Astrocyte (in vitro differentiated cells and primary cell): ENCODE data around the gene PTGES3.

Source experiments
- EZH2 ChIP-seq: IDR thresholded peaks from 2 replicates; pipeline ENCODE4 v1.6.1; 2012; ENCODE audit warnings: mild to moderate bottlenecking, low read length, inconsistent platforms; ENCODE audit not compliant: insufficient read depth
- TF ChIP-seq, protein P1 (sequence below): IDR thresholded peaks from 2 replicates; pipeline ENCODE4 v1.5.1; 2011; ENCODE audit warnings: low read depth, mild to moderate bottlenecking, inconsistent platforms, low read length, moderate library complexity; ENCODE audit not compliant: insufficient read depth

DNA sequence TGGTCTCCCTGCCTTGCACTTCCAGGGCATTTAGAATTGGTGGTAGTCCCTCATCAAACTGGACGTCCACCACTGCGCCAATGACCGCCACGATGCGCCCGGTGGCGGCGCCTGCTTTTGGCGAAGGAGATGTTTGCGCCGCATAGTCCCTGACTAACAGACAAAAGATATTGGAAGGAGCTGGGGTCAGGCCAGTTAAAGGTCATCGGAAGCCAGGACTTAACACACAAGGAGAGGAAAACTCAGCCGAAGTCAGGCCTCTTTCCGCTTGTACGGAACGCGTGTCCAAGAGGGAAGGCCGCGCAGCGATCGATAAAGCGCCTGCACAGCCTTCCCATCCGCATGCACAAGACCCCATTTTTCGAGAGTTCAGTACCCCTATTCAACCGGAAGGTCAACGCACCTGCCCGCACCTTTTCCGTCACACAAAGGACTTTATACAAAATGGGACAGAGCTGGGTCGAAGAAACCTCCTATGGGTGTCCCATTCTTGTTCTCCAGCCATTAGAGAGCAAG, 42.8 kb downstream of the PTGES3 start:
- TF ChIP-seq, protein P1, sequence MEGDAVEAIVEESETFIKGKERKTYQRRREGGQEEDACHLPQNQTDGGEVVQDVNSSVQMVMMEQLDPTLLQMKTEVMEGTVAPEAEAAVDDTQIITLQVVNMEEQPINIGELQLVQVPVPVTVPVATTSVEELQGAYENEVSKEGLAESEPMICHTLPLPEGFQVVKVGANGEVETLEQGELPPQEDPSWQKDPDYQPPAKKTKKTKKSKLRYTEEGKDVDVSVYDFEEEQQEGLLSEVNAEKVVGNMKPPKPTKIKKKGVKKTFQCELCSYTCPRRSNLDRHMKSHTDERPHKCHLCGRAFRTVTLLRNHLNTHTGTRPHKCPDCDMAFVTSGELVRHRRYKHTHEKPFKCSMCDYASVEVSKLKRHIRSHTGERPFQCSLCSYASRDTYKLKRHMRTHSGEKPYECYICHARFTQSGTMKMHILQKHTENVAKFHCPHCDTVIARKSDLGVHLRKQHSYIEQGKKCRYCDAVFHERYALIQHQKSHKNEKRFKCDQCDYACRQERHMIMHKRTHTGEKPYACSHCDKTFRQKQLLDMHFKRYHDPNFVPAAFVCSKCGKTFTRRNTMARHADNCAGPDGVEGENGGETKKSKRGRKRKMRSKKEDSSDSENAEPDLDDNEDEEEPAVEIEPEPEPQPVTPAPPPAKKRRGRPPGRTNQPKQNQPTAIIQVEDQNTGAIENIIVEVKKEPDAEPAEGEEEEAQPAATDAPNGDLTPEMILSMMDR, result no peak
- no peak for TF ChIP-seq EZH2
